RWPE2 (cell line): Measurements from ENCODE around the gene CLEC1A.

Experiments
- ATAC-seq: fragments of 200-7000 bp; cut with Tn5 transposase; 3 replicates; pipeline ENCODE4 v1.9.1; 2021; ENCODE audit warnings: low read depth
- DNase-seq: peaks from one replicate; pipeline ENCODE4 v3.0.0-alpha.2; 2020; ENCODE audit warnings: low spot score
- H3K27ac ChIP-seq: fragments of 450-650 bp; 2 replicates; pipeline ENCODE4 v1.5.1; 2017; ENCODE audit warnings: mild to moderate bottlenecking; ENCODE audit not compliant: poor library complexity, severe bottlenecking
- H3K27me3 ChIP-seq: fragments of 250-450 bp; sonication (Bioruptor Pico); 2 replicates; pipeline ENCODE4 v1.5.1; 2021; ENCODE audit warnings: mild to moderate bottlenecking, moderate library complexity; ENCODE audit not compliant: insufficient read depth, poor library complexity, severe bottlenecking
- H3K36me3 ChIP-seq: fragments of 250-450 bp; sonication (Bioruptor Pico); 2 replicates; pipeline ENCODE4 v1.5.1; 2020; ENCODE audit warnings: low read depth, mild to moderate bottlenecking, moderate library complexity
- H3K4me1 ChIP-seq: fragments of 250-450 bp; sonication (Bioruptor Pico); 2 replicates; pipeline ENCODE4 v1.5.1; 2021; ENCODE audit warnings: mild to moderate bottlenecking, moderate library complexity; ENCODE audit not compliant: insufficient read depth, poor library complexity, severe bottlenecking
- H3K4me3 ChIP-seq: fragments of 250-450 bp; sonication (Bioruptor Pico); 2 replicates; pipeline ENCODE4 v1.5.1; 2021; ENCODE audit warnings: mild to moderate bottlenecking, moderate library complexity; ENCODE audit not compliant: severe bottlenecking
- H3K9me3 ChIP-seq: fragments of 250-450 bp; sonication (Bioruptor Pico); 2 replicates; pipeline ENCODE4 v1.5.1; 2021; ENCODE audit warnings: mild to moderate bottlenecking, moderate library complexity; ENCODE audit not compliant: severe bottlenecking
- CTCF ChIP-seq: fragments of 450-650 bp; IDR thresholded peaks from one replicate; pipeline ENCODE4 v1.5.1; 2017; ENCODE audit warnings: mild to moderate bottlenecking, moderate library complexity; ENCODE audit not compliant: poor library complexity, severe bottlenecking

CLEC1A gene

GRCh38 chr12:10126413-10126812, 27.6 kb upstream of the CLEC1A start:
- Histone ChIP-seq H3K9me3 (no peaks in the 10 kb centered on the region), H3K27me3 (no peaks in the 10 kb centered on the region), H3K27ac (no peak overlapping the region), H3K4me3 (no peak overlapping the region), H3K4me1 (no peaks in the 10 kb centered on the region), H3K36me3 (no peaks in the 10 kb centered on the region)
- no peak for DNase-seq
- no peak for ATAC-seq
- TF ChIP-seq CTCF, result no peak

- Histone ChIP-seq H3K27me3 (no peaks in the 10 kb centered on the region), H3K4me1 (no peaks in the 10 kb centered on the region), H3K27ac (no peak overlapping the region), H3K36me3 (no peaks in the 10 kb centered on the region), H3K9me3 (no peaks in the 10 kb centered on the region), H3K4me3 (no peak overlapping the region)
- DNase-seq (no peak), ATAC-seq (no peak)
- TF ChIP-seq CTCF, result no peak
These were observed 23.9 kb upstream of the CLEC1A start for GRCh38 chr12:10122689-10123088.

DNA sequence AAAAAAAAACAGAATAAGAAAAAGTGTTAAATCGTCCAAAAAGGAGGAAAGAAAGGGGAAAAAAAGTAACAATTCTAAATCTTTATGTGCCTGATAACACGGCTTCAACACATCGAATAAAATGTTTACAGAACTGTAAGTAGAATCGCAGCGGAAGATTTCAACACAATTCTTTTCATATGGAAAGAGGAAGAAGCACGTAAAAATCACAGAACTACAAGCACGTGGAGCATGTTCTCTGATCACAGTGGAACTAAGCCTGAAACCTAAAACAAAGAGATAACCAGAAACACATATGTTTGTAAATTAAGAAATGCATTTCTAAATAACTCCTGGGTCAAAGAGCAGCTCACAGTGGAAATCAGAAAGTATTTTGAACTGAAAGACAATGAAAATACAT, 22.5 kb upstream of the CLEC1A start:
- no peak for TF ChIP-seq CTCF
- no peak for DNase-seq
- Histone ChIP-seq H3K9me3 (no peaks in the 10 kb centered on the region), H3K27me3 (no peaks in the 10 kb centered on the region), H3K36me3 (no peaks in the 10 kb centered on the region), H3K4me1 (no peaks in the 10 kb centered on the region), H3K27ac (no peak overlapping the region), H3K4me3 (no peak overlapping the region)
- ATAC-seq, result no peak

- Histone ChIP-seq H3K36me3 (no peaks in the 10 kb centered on the region), H3K4me3 (no peak overlapping the region), H3K27me3 (no peaks in the 10 kb centered on the region), H3K27ac (no peak overlapping the region), H3K9me3 (no peaks in the 10 kb centered on the region), H3K4me1 (no peaks in the 10 kb centered on the region)
- ATAC-seq (no peak), DNase-seq (no peak)
- no peak for TF ChIP-seq CTCF
These were observed 20.3 kb upstream of the CLEC1A start for GRCh38 chr12:10119066-10119465.

- no peak for ATAC-seq
These were observed 17.1 kb upstream of the CLEC1A start for GRCh38 chr12:10115890-10116289.

More at GRCh38 chr12:10115890-10116289, 17.1 kb upstream of the CLEC1A start:
- H3K27ac ChIP-seq, result no peak overlapping the region
- no peak for TF ChIP-seq CTCF
- no peaks in the 10 kb centered on the region for H3K9me3 ChIP-seq
- no peaks in the 10 kb centered on the region for H3K27me3 ChIP-seq
- no peak overlapping the region for H3K4me3 ChIP-seq
- H3K36me3 ChIP-seq, result no peaks in the 10 kb centered on the region
- no peak for DNase-seq
- no peaks in the 10 kb centered on the region for H3K4me1 ChIP-seq
